8988T (cell line): Measurements from ENCODE around the gene BRD3OS.
"Not testable (repeated sequence)": the region's sequence is repeated elsewhere in the genome, so short reads cannot be mapped to it uniquely, and the experiment has no call there.

Experiments
- DNase-seq: peaks from one replicate; pipeline ENCODE4 v3.0.0; 2011

BRD3OS gene, protein sequence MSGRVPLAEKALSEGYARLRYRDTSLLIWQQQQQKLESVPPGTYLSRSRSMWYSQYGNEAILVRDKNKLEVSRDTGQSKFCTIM

DNA sequence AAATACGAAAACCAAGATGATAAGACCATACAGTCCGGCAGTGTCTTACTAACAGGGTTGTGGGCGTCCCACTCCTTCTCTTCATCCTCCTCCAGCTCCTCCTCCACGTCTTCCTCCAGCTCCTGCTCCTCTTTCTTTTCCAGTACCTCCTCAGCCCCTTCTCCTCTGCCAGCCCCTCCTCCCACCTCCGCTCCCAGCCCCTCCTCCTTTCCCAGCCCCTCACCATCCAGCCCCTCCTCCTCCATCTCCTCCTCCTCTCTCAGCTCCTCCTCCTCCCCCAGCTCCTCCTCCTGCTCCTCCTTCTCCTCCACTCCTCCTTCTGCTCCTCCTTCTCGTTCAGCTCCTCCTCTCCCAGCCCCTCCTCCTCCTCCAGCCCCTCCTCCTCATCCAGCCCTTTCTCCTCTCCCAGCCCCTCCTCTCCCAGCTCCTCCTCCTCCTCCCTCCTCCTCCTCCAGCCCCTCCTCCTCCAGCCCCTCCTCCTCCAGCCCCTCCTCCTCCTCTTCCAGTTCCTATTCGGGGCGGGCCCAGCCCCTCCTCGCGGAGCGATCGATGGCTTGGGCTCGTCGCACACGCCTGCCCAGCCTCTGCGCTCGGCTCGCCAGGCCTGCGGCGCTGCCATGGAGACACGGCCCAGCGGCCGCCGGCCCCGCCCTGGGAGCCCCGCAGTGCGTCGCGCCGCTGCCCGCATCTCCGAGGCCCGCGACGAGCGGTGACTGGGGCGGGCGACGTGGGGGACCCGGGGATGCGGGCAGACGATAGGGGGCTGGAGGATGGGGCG lies at the start of gene BRD3OS:
BRD3OS (plus strand) TSS at position 654 of the 778 bp plus-strand sequence. CDS start 1,267 bp downstream, outside the sequence.
- peak; percentile 88 for DNase-seq

DNA sequence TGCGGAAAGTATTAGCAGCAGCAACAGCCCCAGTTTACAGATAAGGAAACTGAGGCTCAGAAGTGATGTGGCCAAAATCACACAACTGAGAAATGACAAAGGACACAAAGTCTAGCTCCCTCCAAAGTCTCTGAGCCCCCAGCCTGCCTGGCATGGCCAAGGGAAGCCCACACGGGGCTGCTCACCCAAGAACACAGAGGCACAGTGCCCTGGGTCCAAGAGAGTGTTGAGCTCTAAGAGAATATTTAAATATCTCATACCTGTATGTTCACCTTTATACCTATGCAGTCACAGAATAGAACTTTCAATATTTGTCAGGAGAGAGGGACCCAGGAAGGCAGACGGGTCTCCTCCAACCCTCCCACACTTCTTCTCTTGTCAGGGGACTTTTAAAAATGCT lies 49.8 kb upstream of the BRD3OS start:
- no peak for DNase-seq

DNA sequence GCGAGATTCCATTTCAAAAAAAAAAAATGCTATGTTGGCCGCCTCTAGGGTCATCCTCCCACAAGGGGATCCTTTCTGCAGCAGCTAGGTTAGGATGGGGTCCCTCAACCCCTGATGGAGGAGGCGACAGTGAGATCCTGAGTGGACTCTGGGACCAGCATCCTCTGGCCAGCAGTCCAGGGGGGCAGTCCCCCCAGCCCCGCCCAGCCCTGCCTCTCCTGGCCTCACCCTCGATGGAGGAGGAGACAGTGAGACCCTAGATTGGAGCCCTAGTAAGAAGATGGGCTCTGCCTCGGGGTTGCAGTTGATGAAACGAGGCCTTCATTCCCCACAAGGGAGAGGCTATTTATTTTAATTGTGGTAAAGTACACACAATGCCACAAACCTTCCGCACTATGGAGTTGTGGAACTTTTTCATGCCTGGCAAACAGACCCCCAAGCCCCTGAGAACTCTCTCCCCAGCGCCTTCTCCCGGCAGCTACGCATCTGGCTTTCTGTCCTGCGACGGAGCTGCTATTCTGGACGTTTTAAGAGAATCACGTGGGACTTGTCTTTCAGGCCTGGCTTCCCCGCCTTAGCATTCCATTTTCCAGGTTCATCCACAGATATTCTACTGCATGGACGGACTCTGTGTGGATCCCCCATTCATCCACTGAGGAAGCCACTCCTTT lies 49.0 kb upstream of the BRD3OS start:
- no peak for DNase-seq

DNA sequence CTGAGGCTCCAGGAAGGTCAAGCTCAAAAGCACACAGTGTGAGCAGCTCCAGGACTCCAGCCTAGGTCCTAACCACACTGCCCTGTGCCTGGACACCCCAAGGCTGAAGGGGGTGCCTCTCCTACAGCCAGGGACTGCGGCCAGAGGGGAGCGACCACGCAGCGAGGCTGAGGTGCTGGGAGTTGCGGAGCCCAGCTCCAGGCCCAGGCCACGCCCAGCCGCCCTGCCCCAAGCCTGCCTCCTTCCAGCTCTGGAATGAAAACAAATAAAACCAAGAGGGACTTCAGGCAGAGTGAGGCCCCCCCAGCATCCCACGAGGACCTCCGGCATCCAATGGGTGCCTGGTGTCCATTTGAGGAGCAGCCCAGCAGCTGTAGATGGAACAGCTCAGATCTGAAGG lies 48.4 kb upstream of the BRD3OS start:
- DNase-seq, result no peak

DNA sequence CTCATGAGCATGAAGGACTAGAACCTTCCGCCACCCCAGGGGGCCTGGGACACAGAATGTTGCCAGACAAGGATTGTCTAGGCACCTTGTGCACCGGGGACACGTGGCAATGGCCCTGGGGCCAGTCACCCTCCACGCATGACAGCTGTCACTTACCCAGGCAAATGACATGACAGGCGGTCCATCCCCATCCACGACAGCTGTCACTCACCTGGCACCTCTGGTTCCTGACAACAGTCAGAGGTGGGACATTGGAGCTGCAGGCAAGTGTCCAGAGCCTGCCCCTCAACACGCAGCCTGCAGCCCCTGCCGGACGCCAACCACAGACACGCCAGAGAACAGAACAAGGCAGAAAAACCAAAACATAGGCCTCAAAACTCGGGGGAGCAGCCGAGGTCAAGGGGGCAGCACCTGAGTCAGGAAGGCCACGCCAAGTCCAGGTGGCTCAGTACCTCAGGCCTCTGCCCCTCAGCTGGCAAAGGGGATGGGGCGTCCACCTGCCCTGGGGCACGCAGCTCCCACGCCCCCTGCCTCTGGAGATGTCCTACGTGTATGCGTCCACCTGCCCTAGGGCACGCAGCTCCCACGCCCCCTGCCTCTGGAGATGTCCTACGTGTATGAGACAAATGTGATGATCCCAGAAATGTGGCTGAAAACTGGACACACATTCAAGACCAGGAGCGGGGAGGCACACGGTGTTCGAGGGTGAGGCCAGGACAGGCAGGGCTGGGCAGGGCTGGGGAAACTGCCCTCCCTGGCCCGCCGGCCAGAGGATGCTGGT lies 47.7 kb upstream of the BRD3OS start:
- DNase-seq, result no peak

DNA sequence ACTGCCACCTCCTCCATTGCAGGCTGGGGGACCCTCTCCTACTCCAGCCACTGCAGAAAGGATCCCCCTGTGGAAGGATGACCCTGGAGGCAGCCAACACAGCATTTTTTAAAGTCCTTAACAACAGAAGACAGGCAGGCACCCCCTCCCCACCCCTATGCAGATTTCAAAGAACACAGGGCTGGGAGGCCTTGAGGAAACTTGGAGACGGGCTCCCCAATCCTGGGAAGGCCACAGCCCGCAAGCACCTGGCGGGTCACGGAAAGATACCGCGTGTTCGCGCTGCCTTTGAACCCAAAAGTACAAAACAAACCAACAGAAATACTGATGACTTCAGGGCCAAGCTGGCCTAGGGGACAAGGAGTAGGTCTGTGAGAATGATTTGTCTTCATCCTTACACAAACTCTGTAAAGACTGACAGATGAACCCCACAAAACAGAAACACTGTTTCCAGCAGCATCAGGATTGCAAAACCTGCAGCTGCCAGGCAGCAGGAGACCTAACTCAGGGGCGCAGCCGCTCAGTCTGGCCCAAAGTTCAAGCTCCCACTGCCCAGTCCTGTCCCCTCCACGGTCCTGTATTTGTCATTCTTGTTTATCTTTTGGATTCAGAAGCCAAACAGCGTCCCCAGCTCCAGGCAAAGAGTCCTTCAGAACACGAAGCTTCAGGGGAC lies 46.9 kb upstream of the BRD3OS start:
- DNase-seq, result no peak

DNA sequence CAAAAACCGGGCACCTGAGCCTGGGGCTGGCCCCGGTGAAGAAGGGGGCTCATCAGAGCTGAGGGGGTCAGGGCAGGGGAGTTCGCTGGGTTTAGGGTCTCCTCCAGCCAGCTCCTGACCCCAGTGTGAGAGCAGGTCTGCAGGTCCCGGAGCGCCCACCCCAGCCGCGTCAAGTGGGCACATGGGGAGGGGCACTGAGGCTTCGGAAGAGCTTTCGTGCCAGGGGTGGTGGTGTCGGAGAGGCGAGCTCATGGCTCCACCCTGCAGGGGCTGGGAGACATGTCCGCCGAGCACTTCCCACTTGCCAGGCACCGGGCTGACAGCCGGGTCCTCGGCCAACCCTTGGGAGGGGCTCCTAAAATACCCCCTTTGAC lies 46.4 kb upstream of the BRD3OS start:
- no peak for DNase-seq

DNA sequence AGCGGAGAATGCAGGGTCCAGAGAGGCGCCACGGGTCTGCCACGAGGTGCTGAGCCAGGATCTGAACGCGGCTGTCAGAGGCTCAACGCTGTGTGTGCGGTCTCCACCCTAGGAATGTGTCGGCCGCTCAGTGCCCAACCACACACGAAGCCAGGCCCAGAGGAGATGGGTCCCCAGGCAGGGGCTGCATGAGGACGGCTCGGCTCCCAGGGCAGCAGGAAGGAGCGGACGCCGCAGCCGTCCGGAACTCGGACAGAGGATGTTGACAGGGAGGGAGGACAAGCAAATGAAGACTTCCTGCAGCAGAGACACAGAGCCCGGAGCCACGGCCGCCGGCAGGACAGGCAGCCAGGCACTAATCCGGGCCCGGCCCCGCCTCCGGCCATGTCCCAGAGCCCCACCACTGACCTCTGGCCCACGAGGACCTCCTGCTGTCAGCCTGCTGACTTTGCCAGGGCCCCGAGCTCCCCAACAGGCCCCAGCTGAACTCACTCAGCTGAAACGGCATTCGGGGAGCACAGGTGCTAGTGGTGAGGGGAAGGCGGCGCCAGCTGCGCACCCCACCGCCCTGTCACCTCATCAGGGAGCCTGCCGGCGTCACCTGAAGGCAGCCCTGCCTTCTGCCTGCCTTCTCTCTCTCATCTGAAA lies 45.9 kb upstream of the BRD3OS start:
- DNase-seq, result no peak

DNA sequence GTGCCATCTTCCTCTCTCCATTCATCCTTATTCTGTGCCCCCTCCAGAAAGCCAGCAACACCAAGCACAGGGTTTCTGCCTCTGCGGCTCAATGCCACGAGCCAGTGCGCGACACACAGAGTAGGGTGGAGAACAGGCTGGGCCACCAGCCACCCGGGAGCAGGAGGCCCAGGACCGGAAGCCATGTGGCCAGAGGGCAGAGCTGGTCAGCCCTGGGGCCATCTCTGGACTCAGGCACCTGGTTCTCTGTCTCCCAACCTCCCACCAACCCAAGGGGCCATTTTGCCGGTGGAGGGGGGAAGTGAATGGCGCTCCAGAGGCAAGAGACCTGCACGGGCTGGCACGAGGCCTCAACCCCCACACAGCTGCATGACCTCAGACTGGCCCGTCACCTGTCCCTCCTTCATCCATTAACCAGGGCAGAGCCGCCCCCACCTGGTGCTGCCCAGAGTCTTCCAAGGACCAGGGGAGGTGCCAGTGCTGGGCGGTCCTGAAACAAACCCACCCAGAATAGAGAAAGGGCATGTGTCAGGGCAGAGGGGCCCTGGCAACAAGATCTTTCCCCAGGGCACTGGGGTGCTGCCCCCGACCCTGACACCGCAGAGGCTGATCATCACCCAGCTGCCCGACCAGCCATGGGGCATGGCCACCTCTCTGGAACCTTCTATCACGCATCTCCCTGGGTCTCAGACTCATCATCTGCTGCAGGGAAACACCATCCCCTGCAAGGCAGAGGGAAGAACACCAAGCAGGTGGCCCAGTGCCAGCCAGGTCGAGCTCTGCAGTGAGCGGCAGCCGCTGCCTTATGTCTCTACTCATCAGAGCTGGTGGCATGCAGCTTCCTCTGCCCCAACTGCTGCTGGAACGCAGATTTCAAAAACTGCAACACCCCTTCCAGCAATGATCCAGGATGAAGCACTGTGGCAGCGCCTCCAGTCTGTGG lies 45.1 kb upstream of the BRD3OS start:
- DNase-seq, result no peak

DNA sequence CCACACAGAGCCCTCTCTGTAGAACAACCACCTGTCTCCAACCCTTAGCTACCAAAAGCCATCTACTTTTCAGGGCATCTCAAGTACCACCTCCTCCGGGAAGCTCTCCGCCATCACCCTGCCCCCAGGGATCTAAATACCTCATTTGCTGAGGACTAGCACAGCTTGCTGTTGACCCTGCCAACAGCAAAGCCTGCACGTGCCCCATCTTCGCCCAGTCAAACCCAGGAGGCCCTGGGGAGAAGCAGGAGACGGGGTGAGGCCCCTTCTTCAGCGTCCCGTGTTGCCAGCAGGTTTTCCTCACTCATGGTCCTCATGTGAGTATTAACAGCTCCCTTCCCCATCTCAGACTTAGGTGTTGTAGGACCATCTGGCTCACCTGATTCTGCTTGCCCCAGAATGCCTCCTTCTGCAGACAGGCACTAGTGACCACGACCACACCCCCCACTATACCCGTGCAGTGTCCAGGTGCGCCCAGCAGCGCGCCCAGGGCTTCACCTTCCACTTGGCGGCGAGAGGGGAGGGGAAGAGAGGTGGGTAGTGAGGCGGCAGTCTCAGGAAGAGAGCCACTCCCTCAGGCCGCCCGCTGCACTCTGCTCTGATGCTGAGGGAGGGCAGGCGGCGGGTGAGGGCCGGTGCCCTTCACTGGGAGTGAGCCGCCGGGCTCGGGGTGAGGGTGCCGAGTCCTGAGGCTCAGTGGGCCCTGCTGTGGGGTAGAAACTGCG lies 44.3 kb upstream of the BRD3OS start:
- no peak for DNase-seq

DNA sequence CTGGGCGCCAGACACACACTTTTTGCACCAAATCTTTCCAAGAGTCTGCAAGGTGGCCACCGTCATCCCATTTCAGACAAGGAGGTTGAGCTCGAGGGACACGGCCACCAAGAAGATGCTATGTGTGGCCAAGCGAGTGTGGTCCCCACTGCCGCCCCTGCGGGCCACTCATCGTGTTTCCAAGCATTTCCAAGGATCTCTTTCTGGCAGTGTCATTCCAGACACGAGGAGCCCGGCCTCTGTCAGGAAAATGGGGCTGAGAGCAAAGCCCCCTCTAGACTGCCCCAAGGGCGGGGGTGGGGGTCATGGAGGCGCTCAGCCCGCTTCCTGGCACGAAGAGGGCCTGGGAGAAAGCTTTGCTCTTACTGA lies 43.7 kb upstream of the BRD3OS start:
- no peak for DNase-seq

DNA sequence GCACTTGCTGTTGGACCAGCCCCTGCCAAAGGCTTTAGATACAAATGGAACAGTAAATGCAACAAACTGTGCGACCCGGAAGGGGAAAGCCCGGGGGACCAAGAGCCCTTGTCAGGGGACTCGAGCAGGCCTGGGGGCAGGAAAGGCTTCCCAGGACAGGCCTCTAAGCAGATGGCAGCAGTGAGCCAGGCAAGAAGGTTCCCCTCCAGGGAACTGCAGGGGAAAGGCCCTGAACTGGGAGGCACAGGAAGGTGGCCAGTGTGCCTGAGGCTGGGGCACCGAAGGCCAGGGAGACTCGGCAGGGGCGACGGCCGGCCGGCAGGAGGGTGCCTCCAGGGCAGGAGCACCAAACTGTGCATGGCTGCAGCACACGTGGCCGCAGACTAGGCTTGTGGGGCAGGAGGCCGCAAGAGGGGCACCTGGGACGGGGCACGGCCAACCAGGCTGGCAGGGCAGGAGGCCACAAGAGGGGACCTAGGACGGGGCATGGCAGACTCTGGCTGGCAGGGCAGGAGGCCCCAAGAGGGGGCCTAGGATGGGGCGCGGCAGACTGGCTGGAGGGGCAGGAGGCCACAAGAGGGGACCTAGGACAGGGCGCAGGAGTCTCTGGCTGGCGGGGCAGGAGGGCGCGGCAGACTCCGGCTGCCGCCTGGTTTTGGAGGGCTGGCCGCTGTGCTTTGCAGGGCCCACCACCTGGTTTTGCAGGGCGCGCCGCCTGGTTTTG lies 43.2 kb upstream of the BRD3OS start:
- no peak for DNase-seq

DNA sequence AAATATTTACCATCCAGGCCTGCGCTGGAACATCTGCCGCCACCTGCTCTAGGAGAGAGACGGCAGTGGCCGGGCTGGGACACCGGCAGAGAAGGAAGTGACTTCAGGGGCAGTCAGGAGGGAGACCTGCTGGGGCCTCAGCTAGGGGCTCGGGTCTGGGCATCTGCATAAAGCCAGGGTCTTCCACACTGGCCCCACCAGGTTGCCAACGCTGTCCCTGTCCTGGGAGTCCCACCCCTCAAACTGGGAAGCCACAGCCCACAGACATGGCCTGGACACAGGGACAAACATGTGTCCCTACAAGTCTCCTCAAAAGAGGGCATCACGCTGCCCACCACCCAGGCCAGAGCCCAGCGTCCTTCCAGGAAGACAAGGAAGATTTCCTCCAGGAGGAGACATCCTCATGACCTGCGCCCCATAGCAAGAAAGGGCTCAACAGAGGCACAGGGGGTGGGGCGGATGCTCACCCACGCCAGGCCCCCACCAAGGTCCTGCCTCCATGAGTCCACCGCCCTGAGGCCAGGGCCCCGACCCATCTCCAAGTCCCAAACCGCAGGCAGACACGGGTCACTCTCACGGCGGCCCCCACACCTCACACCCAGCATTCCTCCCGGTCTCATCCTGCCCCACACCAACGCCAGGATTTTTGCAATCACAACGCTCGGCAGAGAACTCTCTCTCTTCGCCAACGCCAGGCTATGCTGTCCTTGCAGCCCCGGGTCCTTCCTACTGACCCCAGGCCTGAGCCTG lies 42.1 kb upstream of the BRD3OS start:
- no peak for DNase-seq

DNA sequence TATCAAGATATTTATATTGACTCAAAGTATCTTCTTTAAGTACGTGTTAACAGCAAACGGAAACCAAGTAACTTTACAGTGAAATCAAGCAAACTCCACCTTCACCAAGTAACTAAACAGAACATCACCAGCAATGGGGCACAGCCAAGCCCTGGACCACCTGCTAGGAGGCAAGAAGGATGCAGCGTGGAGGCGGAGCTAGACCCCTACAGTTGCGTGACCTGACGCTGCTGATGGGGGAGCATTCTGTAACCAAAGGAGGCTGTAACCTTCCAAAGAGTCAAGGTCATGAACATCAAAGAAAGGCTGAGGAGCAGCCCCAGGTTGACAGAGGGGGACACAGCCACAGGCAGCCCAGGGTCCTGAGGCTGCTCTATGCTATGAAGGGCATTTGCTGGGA lies 39.2 kb upstream of the BRD3OS start:
- DNase-seq, result no peak

DNA sequence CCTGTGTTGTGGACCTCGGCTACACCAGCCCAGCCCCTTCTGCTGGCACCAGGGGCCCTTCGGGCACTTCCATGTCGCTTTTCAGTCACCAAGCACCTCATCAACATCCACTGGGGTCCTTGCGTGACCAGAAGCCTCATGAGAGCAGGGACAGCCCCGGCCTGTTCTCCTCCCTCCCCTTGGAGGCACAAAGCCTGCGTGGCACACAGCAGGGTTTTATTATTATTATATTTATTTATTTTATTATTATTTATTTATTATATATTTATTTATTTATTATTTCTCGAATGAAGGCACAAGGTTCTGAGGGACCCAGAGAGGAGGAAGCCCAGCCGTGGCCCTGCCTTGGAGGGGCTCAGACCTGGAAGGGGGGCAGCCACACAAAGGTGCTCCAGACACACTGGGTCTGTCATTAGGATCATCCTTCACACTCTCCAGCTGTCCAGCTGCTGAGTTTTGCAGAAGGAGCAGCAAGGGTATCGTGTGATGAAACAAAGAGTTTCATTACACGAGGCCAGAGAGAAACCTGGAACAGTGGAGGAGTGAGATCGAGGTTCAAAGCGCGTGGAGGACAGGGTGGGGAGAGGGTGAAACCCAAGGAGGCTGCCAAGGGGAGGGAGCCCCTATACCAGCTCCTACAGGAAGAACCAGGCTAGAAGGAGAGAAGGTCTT lies 38.4 kb upstream of the BRD3OS start:
- no peak for DNase-seq

DNA sequence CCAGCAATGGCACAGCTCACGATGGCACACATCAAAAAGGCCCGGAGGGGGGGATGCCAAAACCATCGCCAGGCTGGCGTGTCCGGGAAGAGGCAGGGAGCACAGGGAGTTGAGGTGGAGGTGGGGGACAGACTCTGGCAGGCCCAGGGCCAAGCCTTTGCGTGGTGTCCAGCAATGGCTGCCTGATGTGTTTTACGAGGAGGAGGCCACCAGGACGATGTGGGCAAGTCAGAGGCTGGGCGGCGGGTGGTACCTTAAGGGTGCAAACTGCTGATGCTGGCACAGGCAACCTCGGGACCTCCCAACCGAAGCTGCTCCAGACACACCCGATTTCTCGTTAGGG lies 37.9 kb upstream of the BRD3OS start:
- no peak for DNase-seq

DNA sequence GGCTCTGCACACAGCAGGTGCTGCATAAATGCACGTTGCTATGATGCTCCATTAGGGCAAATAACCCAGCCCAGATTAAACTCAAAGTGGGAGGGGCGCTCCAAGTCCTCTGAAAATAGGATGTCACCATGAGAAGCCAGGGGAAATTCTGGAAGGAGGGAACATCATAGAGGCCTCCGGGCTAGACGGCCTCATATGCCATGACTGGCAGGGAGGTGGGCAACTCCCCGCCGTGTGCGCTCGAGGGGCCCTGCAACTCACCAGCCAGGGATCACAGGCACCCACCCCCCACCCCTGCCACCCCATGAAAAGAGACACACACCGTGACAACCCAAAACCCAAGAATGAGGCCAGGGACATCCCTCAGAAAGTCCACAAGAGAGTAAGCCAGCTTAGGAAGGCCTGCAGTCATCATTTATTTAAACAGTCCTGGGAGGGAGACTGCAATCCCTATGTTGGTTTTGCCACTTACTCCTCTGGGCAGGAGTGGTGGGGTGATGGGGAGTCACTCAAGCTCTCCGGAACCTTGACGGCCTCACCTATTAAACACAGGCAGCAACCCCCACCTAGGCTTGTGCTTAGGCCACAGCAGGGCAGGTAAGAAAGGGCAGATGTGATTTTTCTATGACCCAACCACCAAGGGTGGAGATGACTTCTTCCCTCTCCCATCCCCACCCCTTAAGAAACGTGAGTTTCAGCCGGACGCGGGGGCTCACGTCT lies 37.2 kb upstream of the BRD3OS start:
- DNase-seq, result no peak

DNA sequence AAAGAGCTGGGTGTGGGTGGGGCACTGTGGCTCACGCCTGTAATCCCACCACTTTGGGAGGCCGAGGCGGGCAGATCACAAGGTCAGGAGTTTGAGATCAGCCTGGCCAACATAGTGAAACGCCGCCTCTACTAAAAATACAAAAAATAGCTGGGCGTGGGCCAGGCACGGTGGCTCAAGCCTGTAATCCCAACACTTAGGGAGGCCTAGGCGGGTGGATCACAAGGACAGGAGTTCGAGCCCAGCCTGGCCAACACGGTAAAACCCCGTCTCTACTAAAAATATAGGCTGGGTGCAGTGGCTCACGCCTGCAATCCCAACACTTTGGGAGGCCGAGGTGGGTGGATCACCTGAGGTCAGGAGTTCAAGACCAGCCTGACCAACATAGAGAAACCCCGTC lies 36.5 kb upstream of the BRD3OS start:
- DNase-seq, result not testable (repeated sequence)
